SK-N-SH (cell line): ENCODE measurements around the gene GALT. TPM values are rescaled to one million over a fixed set of nuclear protein-coding genes. Genes with fewer than 3 reads are reported as not detected.

Experiments used
- CTCF ChIA-PET: fragments of 300-600, 350-600 bp; formaldehyde crosslinking; extraction: SDS; loops from one replicate; lab custom pipeline; 2021; lab: Yijun Ruan, JAX
- POLR2A ChIA-PET: fragments of 350-600 bp; sonication (Branson Sonifier 250); formaldehyde crosslinking; extraction: SDS; loops from one replicate; lab custom pipeline; 2020; ENCODE audit warnings: antibody characterized with exemption, inconsistent platforms; lab: Yijun Ruan, JAX
- DNase-seq: peaks from one replicate; pipeline ENCODE4 v3.0.0; 2012
- H2AFZ ChIP-seq: fragments of 200-600 bp; sonication (generic); 2 replicates; pipeline ENCODE4 v1.8.1; 2016; ENCODE audit warnings: antibody characterized with exemption, mild to moderate bottlenecking, low read depth
- H3F3A ChIP-seq: fragments of 200-600 bp; sonication (generic); replicated peaks from 2 replicates; pipeline ENCODE3; 2016; ENCODE audit warnings: antibody characterized with exemption, mild to moderate bottlenecking; ENCODE audit not compliant: insufficient read depth
- H3K27ac ChIP-seq, 2 experiments: fragments of 200-500 bp in 1 of 2; fragments of 200-600 bp in 1 of 2; sonication (Bioruptor generic) in 1 of 2; sonication (generic), shearing (Covaris generic) in 1 of 2; 2 replicates each; pipeline versions ENCODE4 v1.5.1 to v1.6.1; 2014 to 2016; ENCODE audit warnings: low read depth in 2 of 2, inconsistent platforms in 1 of 2, low read length in 1 of 2, mild to moderate bottlenecking in 1 of 2, mixed read lengths in 1 of 2
- H3K27me3 ChIP-seq: fragments of 200-600 bp; sonication (generic), shearing (Covaris generic); 2 replicates; pipeline ENCODE4 v1.6.1; 2016; ENCODE audit warnings: mixed run types; ENCODE audit not compliant: insufficient read depth
- H3K36me3 ChIP-seq, 2 experiments: fragments of 200-500 bp in 1 of 2; fragments of 200-600 bp in 1 of 2; sonication (Bioruptor generic) in 1 of 2; sonication (generic) in 1 of 2; replicated peaks in 1 of 2; 2 replicates each; pipeline versions ENCODE3 to v1.5.1; 2014 to 2016; ENCODE audit warnings: low read length in 1 of 2, mild to moderate bottlenecking in 1 of 2; ENCODE audit not compliant: insufficient read depth in 2 of 2, control insufficient read depth in 1 of 2
- H3K4me1 ChIP-seq, 2 experiments: fragments of 200-500 bp in 1 of 2; fragments of 200-600 bp in 1 of 2; sonication (Bioruptor generic) in 1 of 2; sonication (generic), shearing (Covaris generic) in 1 of 2; 2 replicates each; pipeline versions ENCODE4 v1.5.1 to v1.6.1; 2014 to 2016; ENCODE audit warnings: low read depth in 1 of 2, low read length in 1 of 2, mixed run types in 1 of 2; ENCODE audit not compliant: insufficient read depth in 2 of 2, control insufficient read depth in 1 of 2
- H3K4me2 ChIP-seq: fragments of 200-600 bp; sonication (generic), shearing (Covaris generic); 2 replicates; pipeline ENCODE4 v1.6.1; 2017; ENCODE audit warnings: mixed run types
- H3K4me3 ChIP-seq, 2 experiments: fragments of 200-500 bp in 1 of 2; fragments of 200-600 bp in 1 of 2; sonication (Bioruptor generic) in 1 of 2; sonication (generic), shearing (Covaris generic) in 1 of 2; 2 replicates each; pipeline versions ENCODE4 v1.5.1 to v1.8.1; 2014 to 2016; ENCODE audit warnings: low read depth in 2 of 2, inconsistent platforms in 1 of 2, low read length in 1 of 2, mild to moderate bottlenecking in 1 of 2, mixed read lengths in 1 of 2, moderate library complexity in 1 of 2
- H3K79me2 ChIP-seq: fragments of 200-600 bp; sonication (generic); 2 replicates; pipeline ENCODE4 v1.8.1; 2017; ENCODE audit warnings: mild to moderate bottlenecking; ENCODE audit not compliant: insufficient read depth
- H3K9ac ChIP-seq: fragments of 200-600 bp; sonication (generic); 2 replicates; pipeline ENCODE4 v1.6.1; 2017; ENCODE audit warnings: mixed run types
- H3K9me2 ChIP-seq: fragments of 200-600 bp; sonication (generic); 2 replicates; pipeline ENCODE4 v1.6.1; 2017; ENCODE audit warnings: mixed run types
- H3K9me3 ChIP-seq: fragments of 200-600 bp; sonication (generic); 2 replicates; pipeline ENCODE4 v1.6.1; 2017; ENCODE audit warnings: mixed run types, mild to moderate bottlenecking, moderate library complexity
- H4K20me1 ChIP-seq: fragments of 200-600 bp; sonication (generic); 2 replicates; pipeline ENCODE4 v1.6.1; 2017; ENCODE audit warnings: mild to moderate bottlenecking, mixed run types; ENCODE audit not compliant: insufficient read depth
- CHD2 ChIP-seq: fragments of 150-350 bp; IDR thresholded peaks from 2 replicates; pipeline ENCODE4 v1.6.1; 2018; ENCODE audit warnings: low read length; ENCODE audit not compliant: partially characterized antibody
- EP300 ChIP-seq, 2 experiments: IDR thresholded peaks; 2 replicates each; pipeline versions ENCODE4 v1.4.0 to v1.6.1; 2012; ENCODE audit warnings: borderline replicate concordance in 1 of 2, low read depth in 1 of 2, low read length in 1 of 2
- FOXM1 ChIP-seq: IDR thresholded peaks from 2 replicates; pipeline ENCODE4 v1.4.0; 2012; ENCODE audit warnings: low read depth, mild to moderate bottlenecking
- GABPA ChIP-seq: IDR thresholded peaks from 2 replicates; pipeline ENCODE4 v1.4.0; 2012; ENCODE audit warnings: low read depth, mild to moderate bottlenecking
- GATA2 ChIP-seq: sonication (generic); formaldehyde crosslinking; IDR thresholded peaks from 2 replicates; pipeline ENCODE4 v1.5.0; 2020; ENCODE audit warnings: mild to moderate bottlenecking, missing genetic modification reagents
- IRF3 ChIP-seq: fragments of 150-350 bp; IDR thresholded peaks from 2 replicates; pipeline ENCODE4 v1.6.1; 2016; ENCODE audit warnings: mild to moderate bottlenecking, low read depth, low read length
- NFIC ChIP-seq: IDR thresholded peaks from 2 replicates; pipeline ENCODE4 v1.4.0; 2012; ENCODE audit warnings: borderline replicate concordance
- NRF1 ChIP-seq: IDR thresholded peaks from 2 replicates; pipeline ENCODE4 v1.6.1; 2012; ENCODE audit warnings: low read depth, mild to moderate bottlenecking, low read length
- PBX3 ChIP-seq: IDR thresholded peaks from 2 replicates; pipeline ENCODE4; 2012
- POLR2AphosphoS5 ChIP-seq: IDR thresholded peaks from 2 replicates; pipeline ENCODE4 v1.6.1; 2012; ENCODE audit warnings: low read depth, low read length
- RAD21 ChIP-seq: IDR thresholded peaks from 2 replicates; pipeline ENCODE4 v1.6.1; 2012; ENCODE audit warnings: mild to moderate bottlenecking, low read length
- REST ChIP-seq: IDR thresholded peaks from 2 replicates; pipeline ENCODE4 v1.6.1; 2012; ENCODE audit warnings: mild to moderate bottlenecking, low read depth, low read length, moderate library complexity
- RFX5 ChIP-seq: IDR thresholded peaks from 2 replicates; pipeline ENCODE4 v1.6.1; 2012; ENCODE audit warnings: mild to moderate bottlenecking, improper control_type of control experiment, low read length
- SIN3A ChIP-seq: IDR thresholded peaks from 2 replicates; pipeline ENCODE4 v1.6.1; 2012; ENCODE audit warnings: low read depth, mild to moderate bottlenecking, low read length, moderate library complexity, borderline replicate concordance
- USF2 ChIP-seq: fragments of 150-350 bp; IDR thresholded peaks from 2 replicates; pipeline ENCODE4 v1.6.1; 2017; ENCODE audit warnings: antibody characterized with exemption, low read length, low read depth, borderline replicate concordance
- YY1 ChIP-seq: IDR thresholded peaks from 2 replicates; pipeline ENCODE4 v1.4.0; 2012; ENCODE audit warnings: low read depth, mild to moderate bottlenecking
- WGBS: methylation state at CpG from one replicate; pipeline ENCODE4 v1.1.6; 2017; ENCODE audit warnings: low lambda C conversion rate; 5-methylcytosine and 5-hydroxymethylcytosine counted together
- polyA plus RNA-seq, 3 experiments: library from polyadenylated mRNA; depleted of rRNA; stranded (reverse); fragments of >200 nt; gene quantifications; 2 replicates each; pipeline ENCODE4 v1.2.3, GENCODE V29; 2012

GALT gene
- polyA plus RNA-seq, 1 of the 3 experiments (the other 2 are of a cell fraction), result 45.9 TPM

GRCh38 chr9:34658461-34658860 is 12.0 kb downstream of the GALT start:
- Histone ChIP-seq H3K9me3 (no peaks in the 10 kb centered on the region), H3K79me2 (no peaks in the 10 kb centered on the region), H3K4me1 (peaks cover 8 to 27% of the 10 kb centered on the region in 2 experiments), H3K36me3 (no peaks in the 10 kb centered on the region), H3K9me2 (no peaks in the 10 kb centered on the region), H3K9ac (no peak overlapping the region), H3K27me3 (no peaks in the 10 kb centered on the region), H3F3A (peaks cover 3% of the 10 kb centered on the region), H3K4me3 (no peak overlapping the region), H3K4me2 (no peak overlapping the region), H3K27ac (no peak overlapping the region), H2AFZ (no peak overlapping the region), H4K20me1 (no peaks in the 10 kb centered on the region)
- ChIA-PET CTCF (interaction anchor here (0.6 to 2.4 kb wide), 4 partner anchors 12 to 130 kb away, joined by 3 to 7 read pairs (median 3); partner anchors contain the start of gene GALT), POLR2A (no interaction called here)
- TF ChIP-seq RAD21 (no peak), PBX3 (no peak), NRF1 (no peak)
- no peak for DNase-seq
- WGBS, result 97% methylated on average over 14 of the region's 14 CpGs

- Histone ChIP-seq H3K27ac (no peak overlapping the region), H3K9me2 (no peaks in the 10 kb centered on the region), H4K20me1 (no peaks in the 10 kb centered on the region), H3K9me3 (no peaks in the 10 kb centered on the region), H3K9ac (no peak overlapping the region), H3K4me1 (peaks cover 4 to 24% of the 10 kb centered on the region in 2 experiments; a peak in 3 of 4 replicates), H3K36me3 (no peaks in the 10 kb centered on the region), H3F3A (peaks cover 7% of the 10 kb centered on the region), H3K27me3 (no peaks in the 10 kb centered on the region), H3K4me3 (no peak overlapping the region), H3K79me2 (no peaks in the 10 kb centered on the region), H2AFZ (no peak overlapping the region), H3K4me2 (no peak overlapping the region)
- DNase-seq, result no peak
- ChIA-PET POLR2A (no interaction called here), CTCF (interaction anchor here (0.7 to 8.1 kb wide), 4 partner anchors 16 to 56 kb away, joined by 3 to 56 read pairs (median 5); no protein-coding TSS in a partner anchor)
- WGBS, result 100% methylated on average over 3 of the region's 8 CpGs
- TF ChIP-seq GATA2 (CRISPR knock-in tag), result no peak
- no peak for TF ChIP-seq POLR2AphosphoS5
- no peak for TF ChIP-seq PBX3
- no peak for TF ChIP-seq IRF3
- TF ChIP-seq EP300 (IDR thresholded peaks at IDR 0.05; ENCODE audit: borderline replicate concordance in 1 of 2, low read depth in 1 of 2, low read length in 1 of 2), result no peak
- TF ChIP-seq GABPA, result no peak
- TF ChIP-seq RFX5, result no peak
- TF ChIP-seq NFIC, result no peak
- TF ChIP-seq RAD21, result no peak
- TF ChIP-seq SIN3A, result no peak
- TF ChIP-seq FOXM1, result no peak
- no peak for TF ChIP-seq YY1
- no peak for TF ChIP-seq USF2
- no peak for TF ChIP-seq CHD2
- no peak for TF ChIP-seq REST
Observed at GRCh38 chr9:34659592-34660253, 13.2 kb downstream of the GALT start.
